ENCODE data around the gene TOP3A.
A peak's percentile ranks its signal among the peaks of the same experiment; 100 is the strongest.

Gene TOP3A

GRCh38 chr17:18250708-18251107, 64.1 kb downstream of the TOP3A start:
- Histone ChIP-seq H3K27me3 (no peaks in the 10 kb centered on the region), H3K9me3 (no peaks in the 10 kb centered on the region), H3K4me1 (peaks cover 0 to 24% (median 0%) of the 10 kb centered on the region in 4 donors), H3K4me3 (no peak overlapping the region), H3K36me3 (peaks cover 79 to 100% (median 97%) of the 10 kb centered on the region in 3 donors), H3K27ac (no peak overlapping the region)
- DNase-seq = no peak
- no peak for TF ChIP-seq CTCF (IDR thresholded peaks at IDR 0.05)
- intact Hi-C loops (cut with DNase I; ENCODE audit: low total_unique reads) = no loop called here

- H3K9me3 ChIP-seq = no peaks in the 10 kb centered on the region
- TF ChIP-seq CTCF (IDR thresholded peaks at IDR 0.05) = no peak
- no peaks in the 10 kb centered on the region for H3K27me3 ChIP-seq
- no peak overlapping the region for H3K27ac ChIP-seq
- no peak overlapping the region for H3K4me3 ChIP-seq
- intact Hi-C loops (cut with DNase I; ENCODE audit: low total_unique reads) = no loop called here
- peaks cover 81 to 100% (median 97%) of the 10 kb centered on the region in 3 donors for H3K36me3 ChIP-seq
- no peak for DNase-seq
- H3K4me1 ChIP-seq = peaks cover 0 to 24% (median 0%) of the 10 kb centered on the region in 4 donors
Observed at GRCh38 chr17:18250259-18250658, 64.5 kb downstream of the TOP3A start.

GRCh38 chr17:18248811-18249210, 66.0 kb downstream of the TOP3A start:
- no peak overlapping the region for H3K4me3 ChIP-seq
- no peak overlapping the region for H3K27ac ChIP-seq
- H3K36me3 ChIP-seq = peaks cover 73 to 100% (median 96%) of the 10 kb centered on the region in 3 donors
- no peak for DNase-seq
- no peaks in the 10 kb centered on the region for H3K27me3 ChIP-seq
- TF ChIP-seq CTCF (IDR thresholded peaks at IDR 0.05) = no peak
- intact Hi-C loops (cut with DNase I; ENCODE audit: low total_unique reads) = no loop called here
- no peaks in the 10 kb centered on the region for H3K9me3 ChIP-seq
- peaks cover 0 to 23% (median 0%) of the 10 kb centered on the region in 4 donors for H3K4me1 ChIP-seq

GRCh38 chr17:18248300-18248731, 66.5 kb downstream of the TOP3A start:
- no peaks in the 10 kb centered on the region for H3K27me3 ChIP-seq
- H3K27ac ChIP-seq = no peak overlapping the region
- intact Hi-C loops (cut with DNase I; ENCODE audit: low total_unique reads) = no loop called here
- H3K4me1 ChIP-seq = peaks cover 0 to 18% (median 0%) of the 10 kb centered on the region in 4 donors
- peak; percentile 59 to 63 for TF ChIP-seq CTCF (IDR thresholded peaks at IDR 0.05)
- no peak overlapping the region for H3K4me3 ChIP-seq
- DNase-seq = peak; percentile 48 to 79
- peaks cover 68 to 100% (median 96%) of the 10 kb centered on the region in 3 donors for H3K36me3 ChIP-seq
- no peaks in the 10 kb centered on the region for H3K9me3 ChIP-seq

- H3K27me3 ChIP-seq = no peaks in the 10 kb centered on the region
- no peak overlapping the region for H3K27ac ChIP-seq
- DNase-seq = no peak
- H3K36me3 ChIP-seq = peaks cover 61 to 100% (median 90%) of the 10 kb centered on the region in 3 donors
- peaks cover 0 to 14% (median 0%) of the 10 kb centered on the region in 4 donors for H3K4me1 ChIP-seq
- no peak for TF ChIP-seq CTCF (IDR thresholded peaks at IDR 0.05)
- no peaks in the 10 kb centered on the region for H3K9me3 ChIP-seq
- intact Hi-C loops (cut with DNase I; ENCODE audit: low total_unique reads) = no loop called here
- H3K4me3 ChIP-seq = no peak overlapping the region
Observed at GRCh38 chr17:18247613-18248001, 67.2 kb downstream of the TOP3A start.
